Measurements from ENCODE around the gene RDX.
A peak's percentile ranks its signal among the peaks of the same experiment; 100 is the strongest.

RDX gene

GRCh38 chr11:110336054-110336453 lies 39.6 kb upstream of the RDX start:
- DNase-seq (ENCODE audit: low read depth): no peak
- TF ChIP-seq, protein P1, sequence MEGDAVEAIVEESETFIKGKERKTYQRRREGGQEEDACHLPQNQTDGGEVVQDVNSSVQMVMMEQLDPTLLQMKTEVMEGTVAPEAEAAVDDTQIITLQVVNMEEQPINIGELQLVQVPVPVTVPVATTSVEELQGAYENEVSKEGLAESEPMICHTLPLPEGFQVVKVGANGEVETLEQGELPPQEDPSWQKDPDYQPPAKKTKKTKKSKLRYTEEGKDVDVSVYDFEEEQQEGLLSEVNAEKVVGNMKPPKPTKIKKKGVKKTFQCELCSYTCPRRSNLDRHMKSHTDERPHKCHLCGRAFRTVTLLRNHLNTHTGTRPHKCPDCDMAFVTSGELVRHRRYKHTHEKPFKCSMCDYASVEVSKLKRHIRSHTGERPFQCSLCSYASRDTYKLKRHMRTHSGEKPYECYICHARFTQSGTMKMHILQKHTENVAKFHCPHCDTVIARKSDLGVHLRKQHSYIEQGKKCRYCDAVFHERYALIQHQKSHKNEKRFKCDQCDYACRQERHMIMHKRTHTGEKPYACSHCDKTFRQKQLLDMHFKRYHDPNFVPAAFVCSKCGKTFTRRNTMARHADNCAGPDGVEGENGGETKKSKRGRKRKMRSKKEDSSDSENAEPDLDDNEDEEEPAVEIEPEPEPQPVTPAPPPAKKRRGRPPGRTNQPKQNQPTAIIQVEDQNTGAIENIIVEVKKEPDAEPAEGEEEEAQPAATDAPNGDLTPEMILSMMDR (conservative IDR thresholded peaks at IDR 0.05; ENCODE audit: low read depth, low read length): no peak

GRCh38 chr11:110335358-110335757 lies 38.9 kb upstream of the RDX start:
- TF ChIP-seq, protein P1 (conservative IDR thresholded peaks at IDR 0.05; ENCODE audit: low read depth, low read length): no peak
- H3K4me3 ChIP-seq (ENCODE audit: low read depth, low read length): no peak overlapping the region
- no peak for DNase-seq (ENCODE audit: low read depth)

More at GRCh38 chr11:110336054-110336453, 39.6 kb upstream of the RDX start:
- no peak overlapping the region for H3K4me3 ChIP-seq (ENCODE audit: low read depth, low read length)

DNA sequence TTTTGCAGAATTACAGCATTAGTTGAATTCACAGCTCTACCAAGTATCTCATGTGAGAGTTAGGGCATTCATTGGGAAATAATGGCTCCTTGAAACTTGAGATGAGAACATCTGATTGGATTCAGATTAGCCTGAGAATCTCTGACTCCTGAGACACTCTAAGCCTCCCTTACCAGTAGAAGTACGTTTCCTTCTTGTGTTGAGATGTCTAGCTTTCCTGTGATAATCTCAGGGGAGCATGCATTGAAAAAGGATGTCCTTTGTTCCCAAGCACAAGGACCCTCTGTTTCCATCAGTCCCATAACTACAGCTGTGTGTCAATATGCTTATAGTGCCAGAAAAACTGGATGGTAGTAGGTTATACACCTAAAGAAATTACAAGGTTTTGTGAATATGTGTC lies 35.2 kb upstream of the RDX start:
- TF ChIP-seq, protein P1 (conservative IDR thresholded peaks at IDR 0.05; ENCODE audit: low read depth, low read length): no peak
- DNase-seq (ENCODE audit: low read depth): peak; percentile 22
- no peak overlapping the region for H3K4me3 ChIP-seq (ENCODE audit: low read depth, low read length)

DNA sequence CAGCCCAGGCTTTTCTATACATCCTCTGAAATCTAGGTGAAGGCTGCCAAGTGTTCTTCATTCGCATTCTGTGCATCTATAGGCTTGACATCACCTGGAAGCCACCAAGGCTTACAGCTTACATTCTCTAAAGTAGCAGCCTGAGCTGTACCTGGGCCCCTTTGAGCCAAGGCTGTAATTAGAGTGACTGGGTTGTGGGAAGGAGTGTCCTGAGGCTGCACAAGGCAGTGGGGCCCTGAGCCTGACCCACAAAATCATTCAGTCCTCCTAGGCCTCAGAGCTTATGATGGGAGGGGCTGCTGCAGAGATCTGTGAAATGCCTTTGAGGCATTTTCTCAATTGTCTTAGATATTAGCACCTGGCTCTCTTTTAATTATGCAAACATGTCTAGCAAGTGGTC lies 33.0 kb upstream of the RDX start:
- no peak for DNase-seq (ENCODE audit: low read depth)
- no peak overlapping the region for H3K4me3 ChIP-seq (ENCODE audit: low read depth, low read length)
- TF ChIP-seq, protein P1 (conservative IDR thresholded peaks at IDR 0.05; ENCODE audit: low read depth, low read length): no peak

DNA sequence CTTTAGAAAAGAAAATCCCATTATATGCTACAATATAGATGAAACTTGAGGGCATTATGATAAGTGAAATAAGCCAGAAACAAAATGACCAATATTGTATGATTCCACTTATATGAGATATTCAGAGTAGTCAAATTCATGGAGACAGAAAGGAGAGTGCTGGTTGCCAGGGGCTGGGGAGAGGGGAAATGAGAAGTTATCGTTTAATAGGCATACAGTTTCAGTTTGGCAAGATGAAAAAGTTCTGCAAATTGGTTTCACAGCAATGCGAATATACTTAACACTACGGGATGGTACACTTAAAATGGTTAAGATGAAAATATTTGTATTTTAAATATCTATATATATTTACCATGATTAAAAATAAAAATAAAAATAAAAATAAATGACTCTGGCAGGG lies 31.1 kb upstream of the RDX start:
- TF ChIP-seq, protein P1 (conservative IDR thresholded peaks at IDR 0.05; ENCODE audit: low read depth, low read length): no peak

DNA sequence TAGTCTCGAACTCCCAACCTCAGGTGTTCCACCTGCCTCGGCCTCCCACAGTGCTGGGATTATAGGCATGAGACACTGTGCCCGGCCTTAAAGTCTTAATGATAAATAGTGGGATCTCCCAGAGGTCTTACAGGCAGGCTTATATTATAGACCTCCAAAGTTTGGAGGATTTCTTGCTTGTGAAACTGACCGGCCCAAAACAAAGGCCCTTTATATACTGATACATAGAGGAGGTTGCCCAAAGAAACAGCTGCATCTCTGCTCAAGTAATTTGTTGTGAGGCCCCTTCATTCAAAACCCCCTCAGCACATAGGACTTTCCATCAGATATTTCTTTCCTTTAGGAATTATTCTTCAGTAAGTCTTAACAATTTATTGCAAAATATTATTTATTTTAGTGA lies 27.4 kb upstream of the RDX start:
- no peak overlapping the region for H3K4me3 ChIP-seq (ENCODE audit: low read depth, low read length)
- no peak for DNase-seq (ENCODE audit: low read depth)
- TF ChIP-seq, protein P1 (conservative IDR thresholded peaks at IDR 0.05; ENCODE audit: low read depth, low read length): no peak

More for the DNA sequence above, 31.1 kb upstream of the RDX start:
- no peak for DNase-seq (ENCODE audit: low read depth)
- no peak overlapping the region for H3K4me3 ChIP-seq (ENCODE audit: low read depth, low read length)

DNA sequence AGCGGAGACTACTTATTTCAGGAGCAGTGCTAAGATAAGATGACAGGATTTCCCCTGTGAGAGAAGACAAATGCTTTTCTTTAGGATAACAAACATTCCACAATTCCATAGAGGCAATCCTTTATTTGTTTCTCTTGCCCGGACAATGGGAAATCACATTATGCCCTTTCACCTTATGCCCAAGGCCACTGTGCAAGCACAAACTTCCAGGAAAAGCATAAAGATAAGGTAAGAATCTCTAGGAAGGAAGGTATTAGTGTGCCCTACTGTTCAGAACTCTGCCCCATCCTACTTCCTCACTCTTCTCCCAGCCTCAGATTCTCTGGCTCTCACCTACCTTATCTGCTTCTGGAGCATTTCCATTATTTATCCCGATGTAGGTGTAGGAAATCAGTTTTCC lies 23.1 kb upstream of the RDX start:
- H3K4me3 ChIP-seq (ENCODE audit: low read depth, low read length): no peak overlapping the region
- DNase-seq (ENCODE audit: low read depth): no peak
- TF ChIP-seq, protein P1 (conservative IDR thresholded peaks at IDR 0.05; ENCODE audit: low read depth, low read length): no peak

All from choroid plexus epithelial cell (primary cell).